Measurements from ENCODE around the gene DNAJB9. TPM values are rescaled to one million over a fixed set of nuclear protein-coding genes. Genes with fewer than 3 reads are reported as not detected.
A peak's percentile ranks its signal among the peaks of the same experiment; 100 is the strongest.

The DNAJB9 gene
- total and polyA plus RNA-seq, 2 of the 13 experiments (the other 11 are each of a cell fraction or from before 2014, with no cell fraction given), result 8.6 to 16.4 TPM

DNA sequence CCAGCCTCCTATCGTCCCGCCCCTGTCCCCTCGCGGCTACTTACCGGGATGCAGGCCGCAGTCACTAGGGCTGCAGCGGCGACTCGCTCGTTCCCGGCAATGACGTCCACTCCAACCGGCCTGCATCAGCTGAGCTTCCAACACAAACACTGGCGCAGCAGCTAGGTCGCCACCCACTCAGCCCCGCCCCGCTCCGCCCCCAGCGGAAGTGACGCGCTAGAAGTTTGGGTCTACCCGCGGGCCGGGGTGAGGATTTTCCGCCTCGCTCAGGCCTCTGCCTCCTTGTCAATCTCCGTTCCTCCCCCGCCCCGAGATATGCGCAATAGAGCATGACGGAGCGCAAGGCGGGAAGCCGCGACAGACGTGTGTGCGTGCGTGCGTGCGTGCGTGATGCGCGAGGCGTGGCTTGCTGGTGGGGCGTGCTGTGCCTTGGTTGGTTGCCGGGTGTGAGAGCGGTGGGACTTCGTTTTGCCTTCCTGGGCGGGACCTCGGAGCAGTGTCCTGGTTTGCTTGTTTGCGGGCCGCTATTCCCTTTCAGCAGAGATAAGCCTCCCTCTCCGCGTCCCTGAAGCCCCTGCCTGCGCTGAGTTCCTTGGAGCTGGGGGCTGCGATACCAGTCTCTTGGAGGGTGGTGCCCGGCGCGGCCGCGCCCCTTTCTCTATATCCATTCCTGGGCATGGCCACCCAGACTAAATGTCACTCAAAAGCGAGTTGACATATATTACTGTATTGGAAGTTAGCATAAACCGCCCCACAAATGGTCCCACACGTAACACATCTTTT is 43.5 kb upstream of the DNAJB9 start, which contains the start of gene PNPLA8 (continued):
- TF ChIP-seq, protein P1, sequence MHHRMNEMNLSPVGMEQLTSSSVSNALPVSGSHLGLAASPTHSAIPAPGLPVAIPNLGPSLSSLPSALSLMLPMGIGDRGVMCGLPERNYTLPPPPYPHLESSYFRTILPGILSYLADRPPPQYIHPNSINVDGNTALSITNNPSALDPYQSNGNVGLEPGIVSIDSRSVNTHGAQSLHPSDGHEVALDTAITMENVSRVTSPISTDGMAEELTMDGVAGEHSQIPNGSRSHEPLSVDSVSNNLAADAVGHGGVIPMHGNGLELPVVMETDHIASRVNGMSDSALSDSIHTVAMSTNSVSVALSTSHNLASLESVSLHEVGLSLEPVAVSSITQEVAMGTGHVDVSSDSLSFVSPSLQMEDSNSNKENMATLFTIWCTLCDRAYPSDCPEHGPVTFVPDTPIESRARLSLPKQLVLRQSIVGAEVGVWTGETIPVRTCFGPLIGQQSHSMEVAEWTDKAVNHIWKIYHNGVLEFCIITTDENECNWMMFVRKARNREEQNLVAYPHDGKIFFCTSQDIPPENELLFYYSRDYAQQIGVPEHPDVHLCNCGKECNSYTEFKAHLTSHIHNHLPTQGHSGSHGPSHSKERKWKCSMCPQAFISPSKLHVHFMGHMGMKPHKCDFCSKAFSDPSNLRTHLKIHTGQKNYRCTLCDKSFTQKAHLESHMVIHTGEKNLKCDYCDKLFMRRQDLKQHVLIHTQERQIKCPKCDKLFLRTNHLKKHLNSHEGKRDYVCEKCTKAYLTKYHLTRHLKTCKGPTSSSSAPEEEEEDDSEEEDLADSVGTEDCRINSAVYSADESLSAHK (CRISPR knock-in tag; IDR thresholded peaks at IDR 0.05; ENCODE audit: borderline replicate concordance), result no peak
- TF ChIP-seq, protein P2, sequence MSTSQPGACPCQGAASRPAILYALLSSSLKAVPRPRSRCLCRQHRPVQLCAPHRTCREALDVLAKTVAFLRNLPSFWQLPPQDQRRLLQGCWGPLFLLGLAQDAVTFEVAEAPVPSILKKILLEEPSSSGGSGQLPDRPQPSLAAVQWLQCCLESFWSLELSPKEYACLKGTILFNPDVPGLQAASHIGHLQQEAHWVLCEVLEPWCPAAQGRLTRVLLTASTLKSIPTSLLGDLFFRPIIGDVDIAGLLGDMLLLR (CRISPR knock-in tag; IDR thresholded peaks at IDR 0.05), result no peak
- TF ChIP-seq ZIK1 (CRISPR knock-in tag; IDR thresholded peaks at IDR 0.05; ENCODE audit: borderline replicate concordance, low read depth) (peak; percentile 66; the same call in 1 of the 2 replicates), GTF3A (CRISPR knock-in tag; conservative IDR thresholded peaks at IDR 0.05) (0 out of 2 replicates have a peak, but pooled peaks have one; percentile 47), NRL (CRISPR knock-in tag; IDR thresholded peaks at IDR 0.05; ENCODE audit: borderline replicate concordance) (peak; percentile 86), HNRNPK (IDR thresholded peaks at IDR 0.05; ENCODE audit: low read depth, low read length, poor library complexity, severe bottlenecking) (no peak), ETV5 (CRISPR knock-in tag; IDR thresholded peaks at IDR 0.05; ENCODE audit: borderline replicate concordance) (peak; percentile 45; the same call in 1 of the 2 replicates), SMYD3 (CRISPR knock-in tag; IDR thresholded peaks at IDR 0.05) (peak; percentile 72; the same call in 1 of the 2 replicates), ZNF674 (CRISPR knock-in tag; IDR thresholded peaks at IDR 0.05; ENCODE audit: low read depth) (no peak), EED (CRISPR knock-in tag; IDR thresholded peaks at IDR 0.05) (no peak), GABPB1 (CRISPR knock-in tag; IDR thresholded peaks at IDR 0.05) (peak; percentile 99), KLF12 (CRISPR knock-in tag; IDR thresholded peaks at IDR 0.05; ENCODE audit: borderline replicate concordance) (peak; percentile 27; the same call in 1 of the 2 replicates), KDM2A (CRISPR knock-in tag; IDR thresholded peaks at IDR 0.05; ENCODE audit: borderline replicate concordance, low read depth) (peak; percentile 74; the same call in 1 of the 2 replicates), STAT5B (CRISPR knock-in tag; IDR thresholded peaks at IDR 0.05) (no peak), ZNF337 (CRISPR knock-in tag; IDR thresholded peaks at IDR 0.05; ENCODE audit: borderline replicate concordance, low read depth) (0 out of 2 replicates have a peak, but pooled peaks have one; percentile 22), POLR2AphosphoS5 (IDR thresholded peaks at IDR 0.05; ENCODE audit: low read depth, low read length) (peak; percentile 72), HMGA1 (CRISPR knock-in tag; conservative IDR thresholded peaks at IDR 0.05) (no peak), PCBP1 (IDR thresholded peaks at IDR 0.05; ENCODE audit: borderline replicate concordance, low read depth, low read length) (peak; percentile 77; the same call in 1 of the 2 replicates), ZNF20 (CRISPR knock-in tag; IDR thresholded peaks at IDR 0.05) (no peak), ZNF562 (CRISPR knock-in tag; IDR thresholded peaks at IDR 0.05; ENCODE audit: borderline replicate concordance) (no peak), SMARCE1 (IDR thresholded peaks at IDR 0.05; ENCODE audit: borderline replicate concordance) (no peak), IKZF5 (CRISPR knock-in tag; IDR thresholded peaks at IDR 0.05) (0 out of 2 replicates have a peak, but pooled peaks have one; percentile 27)
- TF ChIP-seq, protein P3, sequence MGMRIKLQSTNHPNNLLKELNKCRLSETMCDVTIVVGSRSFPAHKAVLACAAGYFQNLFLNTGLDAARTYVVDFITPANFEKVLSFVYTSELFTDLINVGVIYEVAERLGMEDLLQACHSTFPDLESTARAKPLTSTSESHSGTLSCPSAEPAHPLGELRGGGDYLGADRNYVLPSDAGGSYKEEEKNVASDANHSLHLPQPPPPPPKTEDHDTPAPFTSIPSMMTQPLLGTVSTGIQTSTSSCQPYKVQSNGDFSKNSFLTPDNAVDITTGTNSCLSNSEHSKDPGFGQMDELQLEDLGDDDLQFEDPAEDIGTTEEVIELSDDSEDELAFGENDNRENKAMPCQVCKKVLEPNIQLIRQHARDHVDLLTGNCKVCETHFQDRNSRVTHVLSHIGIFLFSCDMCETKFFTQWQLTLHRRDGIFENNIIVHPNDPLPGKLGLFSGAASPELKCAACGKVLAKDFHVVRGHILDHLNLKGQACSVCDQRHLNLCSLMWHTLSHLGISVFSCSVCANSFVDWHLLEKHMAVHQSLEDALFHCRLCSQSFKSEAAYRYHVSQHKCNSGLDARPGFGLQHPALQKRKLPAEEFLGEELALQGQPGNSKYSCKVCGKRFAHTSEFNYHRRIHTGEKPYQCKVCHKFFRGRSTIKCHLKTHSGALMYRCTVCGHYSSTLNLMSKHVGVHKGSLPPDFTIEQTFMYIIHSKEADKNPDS (CRISPR knock-in tag; IDR thresholded peaks at IDR 0.05), result no peak
